Activated naive CD4-positive, alpha-beta T cell (primary cell): Measurements from ENCODE around the gene EEF1G.
"Not testable (repeated sequence)": the region's sequence is repeated elsewhere in the genome, so short reads cannot be mapped to it uniquely, and the experiment has no call there.

Experiments used
- DNase-seq, 4 experiments: peaks; one replicate each; lab custom pipeline; 2025; lab: John Stamatoyannopoulos, UW

EEF1G gene

GRCh38 chr11:62573592-62574362 lies at the start of gene EEF1G:
EEF1G (minus strand) TSS chr11:62573891; CDS start chr11:62573842, 49 bp downstream.
- peak; percentile 85 to 95 (median 89) for DNase-seq

GRCh38 chr11:62622476-62623089 lies 48.9 kb upstream of the EEF1G start:
- DNase-seq, result no peak

DNA sequence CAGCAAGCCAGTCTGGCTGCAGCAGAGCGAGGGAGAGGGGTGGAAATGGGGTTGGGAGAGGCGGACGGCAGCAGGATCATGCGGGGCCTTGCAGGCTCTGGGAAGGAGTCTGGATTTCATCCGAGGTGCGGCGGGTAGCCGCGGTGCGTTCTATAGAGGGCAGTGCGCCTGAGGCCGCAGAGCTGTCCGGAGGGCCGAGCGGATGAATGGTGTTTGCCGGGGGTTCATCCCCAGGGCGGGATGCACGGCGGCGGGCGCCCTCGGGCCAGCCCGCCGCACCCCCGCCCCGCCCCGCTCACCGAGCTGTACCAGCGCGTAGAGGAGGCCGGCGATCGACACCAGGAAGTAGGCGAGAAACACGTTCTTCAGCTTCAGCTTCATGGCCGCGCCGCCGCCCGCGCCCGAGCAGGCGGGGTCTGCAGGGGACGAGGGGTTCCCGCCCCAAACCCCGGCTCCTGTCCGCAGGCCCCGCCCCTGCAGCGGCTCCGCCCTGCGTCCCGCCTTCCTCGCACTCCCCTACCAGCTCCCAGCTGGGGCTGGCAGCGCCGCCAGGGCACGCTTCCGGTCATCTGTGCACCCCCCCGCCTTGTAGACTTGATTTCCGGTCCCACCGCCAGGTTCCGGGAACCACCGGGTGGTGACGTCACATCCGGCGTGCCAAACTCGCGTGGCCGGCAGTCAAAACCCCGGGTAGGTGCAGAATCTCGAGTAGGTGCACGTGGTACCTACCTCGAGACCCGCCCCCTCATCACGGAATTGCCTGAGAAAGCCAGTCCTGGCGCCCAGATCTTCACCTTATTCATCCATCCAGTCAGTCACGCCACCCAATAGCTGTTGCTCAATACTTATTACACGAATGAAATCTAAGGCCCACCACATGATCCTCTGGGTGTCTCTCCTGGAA lies 48.1 kb upstream of the EEF1G start, which contains the start of gene B3GAT3:
Gene B3GAT3, minus strand, starts transcription at position 420 of the 904 bp plus-strand sequence. Its CDS starts 39 bp downstream, at position 381.
- peak; percentile 79 to 93 (median 89) for DNase-seq

DNA sequence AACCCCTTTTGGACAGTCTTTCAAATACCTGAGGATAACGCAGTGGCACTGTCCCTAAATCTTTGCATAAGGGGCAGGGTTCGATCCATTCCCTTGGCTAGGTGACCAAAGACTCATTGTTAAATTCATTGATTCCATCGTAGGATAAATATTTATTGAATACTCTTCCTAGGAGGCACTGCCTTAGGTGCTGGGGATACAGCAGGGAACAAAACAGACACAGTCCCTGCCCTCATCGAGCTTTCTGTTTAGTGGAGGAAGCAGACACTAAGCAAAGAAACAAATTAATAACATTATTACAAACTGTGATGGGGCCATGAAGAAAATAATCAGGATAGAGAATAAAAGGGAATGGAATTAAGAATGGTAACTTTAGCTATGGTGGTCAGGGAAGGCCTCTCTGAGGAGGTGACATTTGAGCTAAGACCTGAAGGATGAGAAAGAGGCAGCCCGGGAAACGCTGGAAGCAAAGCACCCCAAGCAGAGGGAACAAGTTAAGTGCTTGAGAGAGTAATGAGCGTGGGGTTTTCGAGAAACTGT lies 47.4 kb upstream of the EEF1G start:
- DNase-seq, result no peak

DNA sequence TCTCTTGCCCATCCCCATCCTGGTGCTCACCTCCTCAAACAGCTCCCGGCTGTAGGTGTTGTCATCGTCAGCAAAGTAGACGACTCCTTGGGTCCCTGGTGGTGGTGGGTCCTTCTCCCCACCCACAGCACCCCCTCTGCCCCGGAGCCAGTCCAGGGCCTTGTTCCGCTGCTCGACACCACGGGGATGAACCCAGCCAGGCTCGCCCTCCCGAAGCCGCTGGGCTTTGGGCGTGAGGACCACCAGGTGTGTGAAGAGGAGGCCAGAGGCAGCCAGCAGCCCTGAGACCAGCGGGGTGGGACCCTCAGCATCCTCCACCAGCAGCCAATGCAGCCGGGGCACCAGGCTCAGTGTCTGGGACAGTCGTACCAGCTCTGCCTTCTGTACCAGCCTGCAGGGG lies 43.3 kb upstream of the EEF1G start:
- DNase-seq, result not testable (repeated sequence)

DNA sequence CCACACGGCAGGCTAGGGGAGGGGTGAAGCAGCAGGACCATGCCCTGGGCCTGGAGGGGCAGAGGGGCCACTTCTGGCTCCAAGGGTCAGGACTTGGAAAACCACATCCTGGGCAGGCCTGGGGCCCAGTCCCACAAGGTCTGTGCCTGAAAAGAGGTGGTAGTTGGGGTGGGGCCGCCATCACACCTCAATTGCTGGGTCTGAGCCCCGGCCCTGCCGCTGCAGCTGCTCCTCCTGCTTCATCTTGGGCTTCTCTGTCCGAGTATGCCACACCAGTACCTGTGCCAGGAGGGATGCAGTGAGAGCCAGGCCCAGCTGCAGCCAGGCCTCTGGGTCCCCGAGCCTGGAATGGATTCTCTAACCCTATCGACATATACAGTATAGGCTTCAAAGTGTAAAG lies 41.8 kb upstream of the EEF1G start:
- no peak for DNase-seq

DNA sequence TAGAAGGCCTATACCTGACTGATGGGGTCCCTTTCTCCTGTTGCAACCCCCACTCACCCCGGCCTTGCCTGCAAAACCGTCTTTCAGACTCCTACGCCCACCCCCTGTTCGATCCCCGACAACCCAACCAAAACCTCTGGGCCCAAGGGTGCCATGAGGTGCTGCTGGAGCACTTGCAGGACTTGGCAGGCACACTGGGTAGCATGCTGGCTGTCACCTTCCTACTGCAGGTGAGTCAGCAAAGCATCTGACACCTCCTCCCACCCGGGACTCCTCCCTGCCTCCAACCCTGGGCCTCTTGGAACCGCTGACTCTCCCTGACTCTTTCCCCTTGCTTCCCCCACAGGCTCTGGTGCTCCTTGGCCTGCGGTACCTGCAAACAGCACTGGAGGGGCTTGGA lies 40.6 kb upstream of the EEF1G start:
- DNase-seq, result no peak

GRCh38 chr11:62613291-62613778 lies 39.6 kb upstream of the EEF1G start:
- no peak for DNase-seq

GRCh38 chr11:62612366-62613290 lies 38.9 kb upstream of the EEF1G start, which contains the start of the genes EML3 and ROM1:
EML3 (minus strand) TSS chr11:62612775; CDS start chr11:62612457, 318 bp downstream.
ROM1 (plus strand) TSS chr11:62613257; CDS start chr11:62613282, 25 bp downstream.
- peak; percentile 51 to 84 (median 70) for DNase-seq

DNA sequence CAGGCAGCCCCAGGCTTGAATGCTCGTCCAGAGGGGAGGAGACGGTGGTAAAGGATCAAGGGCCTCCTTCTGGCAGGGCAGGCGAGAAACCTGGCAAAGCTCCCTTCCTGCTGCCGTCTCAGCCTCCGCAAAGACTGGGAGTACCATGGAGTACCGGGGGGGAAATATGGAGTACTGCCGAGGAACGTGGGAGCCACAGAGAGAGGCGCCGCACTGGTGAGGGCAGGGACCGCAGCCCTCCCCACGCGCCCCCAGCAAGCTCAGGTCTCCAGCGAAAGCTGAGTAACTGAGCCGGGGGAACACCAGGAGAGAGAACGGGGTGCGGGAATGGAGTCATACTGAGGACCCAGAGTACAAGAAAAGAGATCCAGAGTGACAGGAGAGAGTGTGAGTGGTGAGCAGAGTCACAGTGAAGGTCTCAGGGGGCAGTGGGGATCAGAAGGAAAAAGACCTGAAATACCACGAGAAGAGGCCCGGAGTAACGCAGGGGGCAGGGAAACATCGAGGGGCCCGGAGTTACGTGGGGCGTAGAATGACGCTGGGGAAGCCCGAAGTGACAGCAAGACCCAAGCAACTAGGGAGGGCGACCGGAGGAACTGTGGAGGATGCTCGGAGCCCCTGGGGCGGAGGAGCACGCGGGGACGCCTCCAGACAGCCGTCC lies 38.1 kb upstream of the EEF1G start:
- peak in 1 of 4 experiments; percentile 20 for DNase-seq

DNA sequence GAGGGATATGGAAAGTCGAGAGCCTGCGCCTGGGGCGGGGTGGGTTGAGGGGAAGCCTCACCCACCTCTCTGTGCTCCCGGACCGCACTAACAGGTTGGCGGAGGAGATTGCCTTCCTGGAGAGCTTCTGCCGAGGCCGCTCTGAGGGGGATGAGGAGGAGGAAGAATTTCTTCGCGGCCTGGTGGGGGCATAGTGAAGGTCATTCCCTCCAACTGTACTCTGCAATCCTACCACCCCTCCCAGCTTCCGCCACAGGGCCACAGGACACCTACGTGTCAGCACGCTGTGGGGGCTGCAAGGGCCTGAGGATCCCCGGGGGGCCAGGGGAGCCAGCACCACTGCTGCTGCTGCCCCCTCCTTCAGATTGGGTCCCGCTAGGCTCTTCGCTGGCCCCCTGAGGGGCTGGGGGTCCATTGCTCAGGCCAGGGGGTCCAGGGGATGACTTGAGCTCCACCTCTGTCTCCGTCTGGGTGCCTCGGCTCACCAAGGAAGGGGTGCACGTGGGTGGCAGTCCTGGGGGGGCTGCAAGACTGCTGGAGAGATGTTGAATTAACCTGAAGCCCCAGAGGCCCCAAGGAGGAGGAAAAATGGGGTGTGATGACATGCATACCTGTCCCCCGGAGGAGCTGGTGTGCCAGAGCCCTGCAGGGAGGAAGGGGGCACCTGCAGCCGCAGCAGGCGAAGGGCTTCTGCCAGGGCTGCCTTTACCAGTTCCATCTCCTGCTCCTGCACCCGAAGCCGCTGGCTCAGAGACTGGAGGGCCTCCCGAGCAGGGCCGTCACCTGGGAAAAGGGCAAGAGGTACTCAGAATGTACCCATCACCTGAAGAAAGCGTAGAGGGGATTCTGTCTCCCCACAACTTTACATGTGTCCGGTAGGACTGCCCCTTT lies 37.4 kb upstream of the EEF1G start:
- DNase-seq, result no peak

DNA sequence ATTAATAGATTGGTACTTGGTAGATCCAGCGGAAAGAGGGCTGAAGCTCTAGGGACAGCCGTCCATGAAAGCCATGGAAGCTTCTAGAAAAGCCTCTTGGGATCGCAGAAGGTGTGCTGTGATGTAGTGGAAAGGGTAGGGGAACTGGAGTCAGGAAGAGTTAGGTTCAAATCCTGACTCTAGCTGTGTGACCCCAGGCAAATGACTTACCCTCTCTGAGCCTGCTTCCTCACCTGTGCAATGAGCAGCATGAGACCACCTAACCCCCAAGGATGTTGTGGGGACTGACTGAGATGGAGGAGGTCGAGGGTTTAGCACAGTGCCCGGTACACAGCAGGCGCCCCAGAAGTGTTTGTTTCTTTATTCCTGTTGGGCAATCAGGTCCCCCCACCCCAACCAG lies 36.7 kb upstream of the EEF1G start:
- DNase-seq, result no peak

DNA sequence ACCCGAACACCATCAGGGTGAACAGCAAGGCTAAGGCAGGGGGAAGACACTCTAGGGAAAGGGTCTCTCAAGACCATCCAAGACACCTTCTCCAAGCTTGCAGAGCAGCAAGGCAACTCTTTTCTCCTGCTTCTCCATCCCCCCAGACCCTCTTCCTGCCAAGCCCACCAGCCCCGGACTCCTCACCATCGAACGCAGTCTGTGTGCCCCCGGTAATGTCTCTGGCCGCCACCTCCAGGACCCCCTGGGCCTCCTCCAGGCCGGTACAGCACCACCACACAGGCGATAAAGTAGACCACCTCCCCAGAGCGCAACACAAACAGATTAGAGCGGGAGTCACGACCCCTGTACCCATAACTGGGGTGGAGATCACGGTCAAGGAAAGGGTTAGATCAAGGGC lies 35.1 kb upstream of the EEF1G start:
- DNase-seq, result no peak

- no peak for DNase-seq
These were observed 34.0 kb upstream of the EEF1G start for GRCh38 chr11:62607714-62608113.

DNA sequence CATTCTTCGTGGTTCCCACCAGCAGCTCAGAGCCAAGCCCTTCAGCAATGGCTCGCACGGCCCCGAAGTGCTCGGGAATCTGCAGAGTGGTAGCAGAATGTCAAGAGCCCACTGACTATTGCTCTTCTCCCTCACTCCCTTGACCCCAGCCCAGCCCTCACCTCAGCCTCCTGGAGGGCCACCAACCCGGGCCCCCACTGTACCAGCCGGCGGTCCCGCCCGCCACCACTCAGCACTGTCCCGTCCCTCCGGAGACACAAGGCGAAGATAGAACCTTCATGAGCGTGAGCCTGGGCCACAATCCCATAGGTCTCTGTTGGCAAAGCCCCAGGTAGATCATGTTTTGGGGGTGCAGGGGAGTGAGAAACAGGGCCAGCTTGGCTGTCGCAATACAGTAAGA lies 32.2 kb upstream of the EEF1G start:
- DNase-seq, result no peak

GRCh38 chr11:62605467-62605866 lies 31.8 kb upstream of the EEF1G start:
- no peak for DNase-seq

DNA sequence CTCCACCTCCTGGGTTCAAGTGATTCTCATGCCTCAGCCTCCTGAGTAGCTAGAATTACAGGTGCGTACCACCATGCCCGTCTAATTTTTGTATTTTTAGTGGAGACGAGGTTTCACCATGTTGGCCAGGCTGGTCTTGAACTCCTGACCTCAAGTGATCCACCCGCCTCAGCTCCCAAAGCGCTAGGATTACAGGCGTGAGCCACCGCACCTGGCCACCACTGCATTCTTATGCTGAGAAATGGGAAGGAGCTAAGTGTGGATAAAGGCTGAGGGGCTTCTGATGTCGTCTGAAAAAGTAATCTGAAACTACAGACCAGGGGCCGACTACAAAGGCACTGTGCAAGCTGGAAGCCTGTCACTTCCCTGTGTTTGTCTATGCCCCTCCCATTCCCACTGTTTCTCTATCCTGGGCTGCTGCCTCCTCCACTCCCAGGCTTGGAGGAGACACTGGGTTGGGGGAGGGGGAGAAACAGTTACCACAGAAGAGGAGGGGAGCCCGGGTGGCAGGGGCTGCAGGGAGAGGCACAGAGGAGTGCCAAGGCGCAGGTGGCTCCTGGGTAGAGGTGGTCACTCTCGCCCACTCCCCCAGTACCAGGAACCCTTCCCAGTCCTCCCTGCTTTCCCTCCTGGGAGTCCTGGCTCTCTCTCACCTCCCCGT lies 30.9 kb upstream of the EEF1G start:
- DNase-seq, result no peak

DNA sequence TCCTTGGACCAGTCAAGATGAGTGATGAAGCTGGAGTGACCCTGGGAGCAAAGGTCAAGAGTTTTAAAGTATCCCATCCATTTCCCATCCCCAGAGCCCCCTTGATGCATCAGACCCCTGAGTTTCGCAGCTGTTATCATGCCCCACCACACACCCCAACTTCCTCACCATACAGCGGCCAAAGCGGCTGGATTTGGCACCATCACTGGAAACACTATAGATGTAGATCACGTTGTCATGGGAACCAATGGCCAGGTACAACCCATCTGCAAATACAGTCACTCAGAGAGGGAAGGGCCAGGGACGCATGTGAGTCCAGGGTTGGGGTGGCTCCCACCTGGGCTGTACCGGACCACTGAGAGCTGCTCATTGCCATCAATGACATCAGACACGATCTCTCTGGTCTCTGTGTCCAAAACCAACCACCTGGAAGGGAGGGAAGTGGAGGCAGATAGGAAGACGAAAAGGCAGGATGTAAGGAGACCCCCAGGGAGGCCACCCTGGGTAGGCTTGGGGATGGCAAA lies 30.1 kb upstream of the EEF1G start:
- no peak for DNase-seq
